ENCODE results near the gene IRX1.

DNA sequence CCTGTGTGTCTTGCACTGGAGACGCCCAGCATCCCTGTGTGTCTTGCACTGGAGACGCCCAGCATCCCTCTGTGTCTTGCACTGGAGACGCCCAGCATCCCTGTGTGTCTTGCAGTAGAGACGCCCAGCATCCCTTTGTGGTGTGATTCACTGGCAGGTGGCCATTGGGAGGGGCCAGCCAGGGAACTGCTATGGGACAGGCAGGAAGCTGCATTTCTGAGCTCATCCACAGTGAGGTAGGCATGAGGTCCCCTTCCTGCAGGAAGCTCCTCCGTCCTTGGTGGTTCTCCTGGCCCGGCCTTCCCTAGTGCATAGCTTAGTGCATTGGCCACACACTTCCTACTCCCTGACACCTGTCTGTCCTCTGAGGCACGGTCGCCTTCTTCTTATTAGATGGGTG lies 43.5 kb downstream of the IRX1 start:
- TF ChIP-seq, protein P1, sequence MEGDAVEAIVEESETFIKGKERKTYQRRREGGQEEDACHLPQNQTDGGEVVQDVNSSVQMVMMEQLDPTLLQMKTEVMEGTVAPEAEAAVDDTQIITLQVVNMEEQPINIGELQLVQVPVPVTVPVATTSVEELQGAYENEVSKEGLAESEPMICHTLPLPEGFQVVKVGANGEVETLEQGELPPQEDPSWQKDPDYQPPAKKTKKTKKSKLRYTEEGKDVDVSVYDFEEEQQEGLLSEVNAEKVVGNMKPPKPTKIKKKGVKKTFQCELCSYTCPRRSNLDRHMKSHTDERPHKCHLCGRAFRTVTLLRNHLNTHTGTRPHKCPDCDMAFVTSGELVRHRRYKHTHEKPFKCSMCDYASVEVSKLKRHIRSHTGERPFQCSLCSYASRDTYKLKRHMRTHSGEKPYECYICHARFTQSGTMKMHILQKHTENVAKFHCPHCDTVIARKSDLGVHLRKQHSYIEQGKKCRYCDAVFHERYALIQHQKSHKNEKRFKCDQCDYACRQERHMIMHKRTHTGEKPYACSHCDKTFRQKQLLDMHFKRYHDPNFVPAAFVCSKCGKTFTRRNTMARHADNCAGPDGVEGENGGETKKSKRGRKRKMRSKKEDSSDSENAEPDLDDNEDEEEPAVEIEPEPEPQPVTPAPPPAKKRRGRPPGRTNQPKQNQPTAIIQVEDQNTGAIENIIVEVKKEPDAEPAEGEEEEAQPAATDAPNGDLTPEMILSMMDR (IDR thresholded peaks at IDR 0.05): no peak
- TF ChIP-seq POLR2A (IDR thresholded peaks at IDR 0.05) (no peak), EP300 (IDR thresholded peaks at IDR 0.05) (no peak)

Data from upper lobe of left lung (tissue), 4 donors.